D721Med (cell line): ENCODE data around the gene LRMDA.
A peak's percentile ranks its signal among the peaks of the same experiment; 100 is the strongest.

ENCODE experiments used
- DNase-seq: peaks from one replicate; pipeline ENCODE4 v3.0.0; 2011; ENCODE audit warnings: low spot score; ENCODE audit not compliant: insufficient read length
- FAIRE-seq: peaks from 2 replicates; lab custom pipeline; 2011; peaks lifted over from hg19 to GRCh38; lab: Jason Lieb, UNC
- CTCF ChIP-seq: IDR thresholded peaks from 2 replicates; pipeline ENCODE4 v1.5.1; 2012; ENCODE audit warnings: mild to moderate bottlenecking, control low read depth; ENCODE audit not compliant: insufficient read depth; ENCODE audit errors: missing control alignments

Gene LRMDA

GRCh38 chr10:76309741-76310587 is 878.5 kb downstream of the LRMDA start:
- TF ChIP-seq CTCF, result no peak
- FAIRE-seq (no peak), DNase-seq (no peak)

- DNase-seq (no peak), FAIRE-seq (no peak)
- TF ChIP-seq CTCF, result no peak
These were observed 879.2 kb downstream of the LRMDA start for GRCh38 chr10:76310588-76311080.

- peak; percentile 26 for TF ChIP-seq CTCF
- no peak for DNase-seq
These were observed 880.6 kb downstream of the LRMDA start for GRCh38 chr10:76311752-76312636.

GRCh38 chr10:76315240-76315639 is 883.8 kb downstream of the LRMDA start:
- FAIRE-seq (no peak), DNase-seq (no peak)
- no peak for TF ChIP-seq CTCF

More at GRCh38 chr10:76311752-76312636, 880.6 kb downstream of the LRMDA start:
- FAIRE-seq, result no peak

GRCh38 chr10:76316234-76316633 is 884.8 kb downstream of the LRMDA start:
- DNase-seq (no peak), FAIRE-seq (no peak)
- TF ChIP-seq CTCF, result no peak

- DNase-seq (no peak), FAIRE-seq (no peak)
- TF ChIP-seq CTCF, result no peak
These were observed 885.7 kb downstream of the LRMDA start for GRCh38 chr10:76317078-76317477.
